BLaER1 (cell line): ENCODE results near the gene PTPRG.

ENCODE experiments used
- H3K27ac ChIP-seq: shearing (Covaris generic); formaldehyde crosslinking; 2 replicates; pipeline ENCODE4 v1.8.1; 2022
- H3K27me3 ChIP-seq: shearing (Covaris generic); formaldehyde crosslinking; 2 replicates; pipeline ENCODE4 v1.8.1; 2022
- H3K36me3 ChIP-seq: shearing (Covaris generic); formaldehyde crosslinking; 2 replicates; pipeline ENCODE4 v1.8.1; 2022
- H3K4me1 ChIP-seq: shearing (Covaris generic); formaldehyde crosslinking; 2 replicates; pipeline ENCODE4 v1.8.1; 2022
- H3K4me2 ChIP-seq: shearing (Covaris generic); formaldehyde crosslinking; 2 replicates; pipeline ENCODE4 v1.8.1; 2022
- H3K4me3 ChIP-seq: shearing (Covaris generic); formaldehyde crosslinking; 2 replicates; pipeline ENCODE4 v1.8.1; 2022
- H3K9ac ChIP-seq: shearing (Covaris generic); formaldehyde crosslinking; 2 replicates; pipeline ENCODE4 v1.8.1; 2022
- H3K9me3 ChIP-seq: shearing (Covaris generic); formaldehyde crosslinking; 2 replicates; pipeline ENCODE4 v1.8.1; 2022
- H4K20me1 ChIP-seq: shearing (Covaris generic); formaldehyde crosslinking; 2 replicates; pipeline ENCODE4 v1.8.1; 2022
- Cebpa-rat ChIP-seq: shearing (Covaris generic); IDR thresholded peaks from 2 replicates; pipeline ENCODE4 v1.8.1; 2022

The PTPRG gene

DNA sequence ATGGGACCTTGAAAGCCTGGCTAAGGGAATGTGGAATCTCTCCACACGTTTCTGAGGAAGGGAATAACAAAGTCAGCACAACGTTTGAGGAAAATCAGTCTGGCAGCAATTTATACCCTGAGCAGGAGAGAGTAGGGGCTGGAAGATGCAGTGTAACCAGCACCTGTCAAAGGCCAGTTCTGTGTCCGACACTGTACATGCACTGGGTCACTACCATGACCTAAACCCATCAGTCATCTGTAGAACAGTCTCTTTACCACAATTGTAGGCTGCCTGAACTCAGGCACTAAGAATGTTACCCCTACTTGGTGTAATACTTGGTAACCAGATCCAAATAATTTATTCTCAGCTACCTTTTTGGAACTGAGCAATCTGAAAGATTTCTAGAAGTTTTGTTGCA is 698.6 kb downstream of the PTPRG start:
- Histone ChIP-seq H3K4me1 (no peaks in the 10 kb centered on the region), H3K4me3 (no peak overlapping the region), H3K9ac (no peak overlapping the region), H3K27me3 (no peaks in the 10 kb centered on the region), H3K27ac (no peak overlapping the region), H3K4me2 (no peak overlapping the region), H3K9me3 (no peaks in the 10 kb centered on the region), H4K20me1 (no peaks in the 10 kb centered on the region), H3K36me3 (peaks cover 17% of the 10 kb centered on the region)
- no peak for TF ChIP-seq Cebpa-rat

DNA sequence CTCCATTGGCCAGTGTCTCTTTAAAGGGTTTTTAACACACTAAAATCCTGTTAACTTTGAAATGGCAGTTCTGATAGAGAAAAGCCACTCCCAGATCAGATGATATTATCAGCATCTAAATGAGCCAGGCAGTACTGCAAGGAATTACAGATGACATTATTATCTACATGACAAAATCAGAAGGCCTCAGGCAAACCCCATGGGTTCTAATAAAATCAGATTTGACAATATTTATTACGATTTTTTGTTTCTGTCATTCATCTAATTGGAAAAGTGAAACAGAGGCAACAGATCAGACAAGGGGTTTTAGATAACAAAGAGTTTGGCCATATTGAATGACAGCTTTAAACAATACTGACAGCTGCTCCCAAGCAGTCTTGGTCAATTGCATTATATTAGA is 699.3 kb downstream of the PTPRG start:
- H4K20me1 ChIP-seq, result no peaks in the 10 kb centered on the region
- no peaks in the 10 kb centered on the region for H3K9me3 ChIP-seq
- H3K27ac ChIP-seq, result no peak overlapping the region
- no peak overlapping the region for H3K4me2 ChIP-seq
- no peak for TF ChIP-seq Cebpa-rat
- peaks cover 17% of the 10 kb centered on the region for H3K36me3 ChIP-seq
- no peak overlapping the region for H3K4me3 ChIP-seq
- no peaks in the 10 kb centered on the region for H3K4me1 ChIP-seq
- no peaks in the 10 kb centered on the region for H3K27me3 ChIP-seq
- H3K9ac ChIP-seq, result no peak overlapping the region

DNA sequence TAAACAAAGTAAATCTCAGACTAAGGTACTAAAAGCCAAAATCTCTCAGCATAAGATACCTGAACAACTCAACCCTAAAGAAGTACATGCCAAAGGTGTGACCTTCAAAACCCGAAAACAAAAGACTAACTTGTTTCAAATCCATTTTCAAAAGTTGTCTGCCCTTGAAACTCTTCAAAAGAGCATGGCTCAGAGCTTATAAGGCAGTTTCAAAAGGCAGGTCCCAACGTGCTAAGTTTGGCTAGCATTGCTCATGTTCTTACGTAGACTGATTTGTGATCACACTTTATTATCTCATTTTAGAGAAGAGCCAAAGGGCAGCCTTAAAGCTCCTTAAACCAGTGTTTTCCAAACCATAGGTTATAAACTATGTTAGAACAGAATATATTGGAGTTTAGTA is 699.8 kb downstream of the PTPRG start:
- no peak for TF ChIP-seq Cebpa-rat
- Histone ChIP-seq H3K27ac (no peak overlapping the region), H4K20me1 (no peaks in the 10 kb centered on the region), H3K27me3 (no peaks in the 10 kb centered on the region), H3K9me3 (no peaks in the 10 kb centered on the region), H3K4me3 (no peak overlapping the region), H3K4me1 (peaks cover 2% of the 10 kb centered on the region), H3K36me3 (peaks cover 17% of the 10 kb centered on the region), H3K9ac (no peak overlapping the region), H3K4me2 (no peak overlapping the region)

DNA sequence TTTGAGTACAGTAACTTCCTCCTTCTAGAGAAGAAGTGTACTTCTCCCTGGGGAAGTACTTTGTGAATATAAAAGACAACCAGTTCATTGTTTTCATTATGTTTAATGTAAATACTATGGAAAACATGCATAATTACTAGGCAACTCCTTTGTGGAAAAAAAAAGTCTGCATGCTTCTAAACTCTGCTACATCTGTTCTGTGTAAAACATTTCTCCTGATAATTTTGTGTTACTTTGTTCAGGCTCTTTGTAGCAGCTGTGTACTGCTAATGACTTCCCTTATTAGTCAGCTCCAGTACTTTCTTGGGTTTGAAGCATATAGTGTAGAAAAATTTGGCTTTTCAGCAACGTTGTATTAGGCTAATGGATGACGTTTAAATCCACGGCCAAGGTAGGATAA is 700.4 kb downstream of the PTPRG start:
- TF ChIP-seq Cebpa-rat, result no peak
- Histone ChIP-seq H3K4me1 (peaks cover 7% of the 10 kb centered on the region), H3K9ac (no peak overlapping the region), H3K9me3 (no peaks in the 10 kb centered on the region), H4K20me1 (no peaks in the 10 kb centered on the region), H3K4me3 (no peak overlapping the region), H3K36me3 (peaks cover 17% of the 10 kb centered on the region), H3K27ac (no peak overlapping the region), H3K27me3 (no peaks in the 10 kb centered on the region), H3K4me2 (no peak overlapping the region)

DNA sequence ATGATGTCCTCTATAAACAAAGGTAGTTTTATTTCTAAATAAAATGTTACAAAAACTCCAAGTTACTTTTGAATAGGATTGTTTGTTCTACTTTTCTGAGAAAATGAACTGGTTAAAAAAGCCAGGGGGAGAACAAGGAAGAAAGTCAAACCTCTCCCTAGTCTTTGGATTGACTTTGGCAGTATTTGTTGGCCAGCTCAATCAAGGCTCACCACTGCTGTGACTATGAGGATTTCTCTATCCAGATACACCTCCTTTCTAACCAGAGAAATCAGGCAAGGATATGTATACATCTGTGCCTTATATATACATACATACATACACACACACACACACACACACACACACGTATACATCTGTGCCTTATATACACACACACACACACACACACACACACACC is 704.2 kb downstream of the PTPRG start:
- H3K9ac ChIP-seq, result no peak overlapping the region
- no peaks in the 10 kb centered on the region for H3K9me3 ChIP-seq
- H3K27me3 ChIP-seq, result no peaks in the 10 kb centered on the region
- H3K27ac ChIP-seq, result no peak overlapping the region
- no peak overlapping the region for H3K4me2 ChIP-seq
- H4K20me1 ChIP-seq, result no peaks in the 10 kb centered on the region
- H3K4me3 ChIP-seq, result no peak overlapping the region
- peaks cover 7% of the 10 kb centered on the region for H3K4me1 ChIP-seq
- H3K36me3 ChIP-seq, result peaks cover 17% of the 10 kb centered on the region
- TF ChIP-seq Cebpa-rat, result no peak

DNA sequence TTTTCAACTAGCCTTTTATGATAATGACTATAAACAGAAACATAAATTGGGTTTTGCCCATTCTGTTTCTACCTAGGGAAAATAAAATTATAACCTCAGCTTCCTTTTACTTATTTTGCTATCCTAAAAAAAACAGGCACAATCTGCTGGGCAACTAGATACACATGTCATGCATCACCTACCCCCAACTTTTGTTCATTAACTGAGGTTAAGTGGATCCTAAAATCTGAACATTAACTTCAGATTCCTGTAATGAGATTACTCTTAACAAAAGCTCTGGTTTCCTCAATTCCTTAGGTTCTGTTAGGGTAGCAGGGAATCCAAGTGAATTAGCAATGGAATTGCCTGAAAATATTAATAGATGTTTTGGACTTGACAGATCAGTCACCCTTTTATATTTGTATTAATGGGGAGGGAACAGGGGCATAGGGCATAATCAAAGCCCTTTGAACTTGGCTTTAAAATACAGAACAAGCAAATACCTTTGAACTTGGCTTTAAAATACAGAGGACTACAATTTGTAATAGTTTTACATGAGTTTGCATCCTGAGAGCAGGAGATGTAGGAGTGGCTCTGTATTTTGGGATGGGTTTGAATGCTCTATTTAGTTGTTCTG is 705.4 kb downstream of the PTPRG start:
- no peaks in the 10 kb centered on the region for H3K9me3 ChIP-seq
- no peak overlapping the region for H3K27ac ChIP-seq
- peaks cover 25% of the 10 kb centered on the region for H3K36me3 ChIP-seq
- H3K4me3 ChIP-seq, result no peak overlapping the region
- H3K4me1 ChIP-seq, result peaks cover 7% of the 10 kb centered on the region
- no peak overlapping the region for H3K9ac ChIP-seq
- no peak for TF ChIP-seq Cebpa-rat
- H4K20me1 ChIP-seq, result no peaks in the 10 kb centered on the region
- no peaks in the 10 kb centered on the region for H3K27me3 ChIP-seq
- H3K4me2 ChIP-seq, result no peak overlapping the region

DNA sequence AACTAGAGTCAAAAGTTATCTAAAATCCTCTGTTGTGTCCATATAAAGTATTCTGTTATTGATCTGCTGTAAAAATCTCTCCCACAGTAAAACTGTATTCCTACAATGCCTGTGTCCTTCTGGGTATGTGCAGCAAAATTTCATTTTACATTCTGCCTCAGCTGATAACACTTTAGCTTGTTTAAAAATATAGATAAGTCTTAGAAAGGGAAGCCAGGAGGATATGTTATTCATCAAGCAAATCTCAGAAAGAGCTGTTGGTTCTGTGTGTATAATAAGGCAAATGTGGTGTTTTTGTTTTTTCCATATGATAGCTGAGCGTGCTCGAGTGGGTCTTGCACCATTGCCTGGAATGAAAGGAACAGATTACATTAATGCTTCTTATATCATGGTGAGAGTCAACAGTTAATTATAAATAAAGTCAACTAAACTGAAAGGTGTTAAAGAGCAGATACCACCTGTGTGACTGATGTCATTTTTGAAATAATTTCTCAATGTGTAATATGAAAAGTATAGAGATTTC is 715.3 kb downstream of the PTPRG start:
- Histone ChIP-seq H3K4me2 (no peak overlapping the region), H3K36me3 (peaks cover 21% of the 10 kb centered on the region), H3K9me3 (no peaks in the 10 kb centered on the region), H4K20me1 (no peaks in the 10 kb centered on the region), H3K27ac (no peak overlapping the region), H3K9ac (no peak overlapping the region), H3K4me1 (no peaks in the 10 kb centered on the region), H3K4me3 (no peak overlapping the region), H3K27me3 (no peaks in the 10 kb centered on the region)
- TF ChIP-seq Cebpa-rat, result no peak

DNA sequence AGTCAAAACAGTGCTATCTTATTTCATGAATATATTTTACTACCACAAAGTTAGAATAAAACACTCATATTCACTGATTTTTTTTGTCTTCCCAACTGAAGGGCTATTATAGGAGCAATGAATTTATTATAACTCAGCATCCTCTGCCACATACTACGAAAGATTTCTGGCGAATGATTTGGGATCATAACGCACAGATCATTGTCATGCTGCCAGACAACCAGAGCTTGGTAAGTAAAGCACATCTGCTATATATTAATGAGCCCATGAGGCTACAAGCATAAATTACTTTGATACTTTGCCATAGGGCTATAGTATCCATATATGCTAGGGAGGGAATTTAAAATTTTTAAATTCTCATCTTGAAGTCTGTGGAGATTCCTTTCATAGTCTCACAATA is 716.1 kb downstream of the PTPRG start:
- no peaks in the 10 kb centered on the region for H4K20me1 ChIP-seq
- H3K9me3 ChIP-seq, result no peaks in the 10 kb centered on the region
- H3K9ac ChIP-seq, result no peak overlapping the region
- no peaks in the 10 kb centered on the region for H3K4me1 ChIP-seq
- no peak for TF ChIP-seq Cebpa-rat
- H3K36me3 ChIP-seq, result peaks cover 18% of the 10 kb centered on the region; the same call in 1 of the 2 replicates
- no peak overlapping the region for H3K4me3 ChIP-seq
- H3K27me3 ChIP-seq, result no peaks in the 10 kb centered on the region
- H3K27ac ChIP-seq, result no peak overlapping the region
- H3K4me2 ChIP-seq, result no peak overlapping the region

DNA sequence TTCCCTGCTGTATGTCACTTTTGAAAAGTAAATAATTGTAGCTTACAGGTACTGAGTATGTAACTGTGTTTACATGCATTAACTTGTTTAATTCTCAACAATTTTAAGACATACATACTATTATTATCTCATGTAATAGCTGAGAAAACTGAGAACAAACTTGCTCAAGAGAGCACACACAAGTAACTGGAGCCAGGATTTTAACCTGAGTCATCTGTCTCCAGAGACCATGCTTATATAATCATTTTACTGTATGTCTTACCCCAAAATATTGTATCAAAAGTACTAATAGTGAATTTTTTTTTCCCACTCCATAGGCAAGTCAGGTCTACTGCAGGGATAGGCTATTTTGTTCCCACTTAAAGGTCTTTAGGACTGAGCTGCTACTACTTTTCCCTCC is 716.6 kb downstream of the PTPRG start:
- Histone ChIP-seq H3K9ac (no peak overlapping the region), H3K4me2 (no peak overlapping the region), H3K27me3 (no peaks in the 10 kb centered on the region), H3K27ac (no peak overlapping the region), H3K4me1 (no peaks in the 10 kb centered on the region), H3K4me3 (no peak overlapping the region), H3K36me3 (peaks cover 13% of the 10 kb centered on the region; the same call in 1 of the 2 replicates), H3K9me3 (no peaks in the 10 kb centered on the region), H4K20me1 (no peaks in the 10 kb centered on the region)
- no peak for TF ChIP-seq Cebpa-rat

DNA sequence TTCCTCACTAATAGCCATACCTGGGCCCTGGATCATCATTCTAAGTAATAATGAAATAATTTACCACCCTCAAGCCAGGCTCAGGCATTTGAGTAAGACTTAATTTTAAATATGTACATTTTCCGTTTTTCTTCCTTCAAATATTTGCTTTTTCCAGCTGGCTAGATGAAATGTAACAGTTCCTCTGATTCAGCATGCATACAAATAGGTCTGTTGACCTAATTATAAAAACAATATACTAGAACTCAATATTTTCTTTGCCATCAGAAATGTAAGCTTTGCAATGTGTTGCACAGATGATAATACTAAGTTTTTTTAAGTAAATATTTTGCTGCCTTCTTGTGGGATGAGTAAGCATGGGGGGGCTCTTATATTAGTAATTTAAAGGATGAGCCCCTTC is 720.4 kb downstream of the PTPRG start:
- Histone ChIP-seq H3K4me3 (no peak overlapping the region), H3K27me3 (no peaks in the 10 kb centered on the region), H3K4me1 (no peaks in the 10 kb centered on the region), H3K36me3 (0 out of 2 replicates have a peak, but pooled peaks cover 6% of the 10 kb centered on the region), H3K9ac (no peak overlapping the region), H3K4me2 (no peak overlapping the region), H4K20me1 (no peaks in the 10 kb centered on the region), H3K27ac (no peak overlapping the region), H3K9me3 (no peaks in the 10 kb centered on the region)
- no peak for TF ChIP-seq Cebpa-rat

DNA sequence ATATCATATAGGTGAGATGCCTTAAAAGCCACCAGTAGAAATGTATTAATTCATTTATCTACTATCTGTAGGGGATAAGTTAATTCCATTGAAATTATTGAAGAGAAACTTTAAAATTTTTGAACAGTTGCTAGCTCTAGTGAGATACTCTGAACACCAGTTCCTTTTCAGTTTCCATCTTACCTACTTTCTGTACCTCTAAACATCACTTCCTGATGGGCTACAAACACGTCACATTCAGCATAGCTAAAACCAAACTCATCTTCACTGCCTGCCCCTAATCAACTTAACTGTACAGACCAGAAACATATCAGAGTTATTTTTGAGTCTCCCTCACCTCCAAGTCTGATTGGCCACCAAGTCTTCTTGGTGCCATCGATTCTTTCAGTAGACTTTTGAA is 723.1 kb downstream of the PTPRG start:
- Histone ChIP-seq H3K36me3 (no peaks in the 10 kb centered on the region), H3K9ac (no peak overlapping the region), H3K9me3 (no peaks in the 10 kb centered on the region), H3K4me2 (no peak overlapping the region), H4K20me1 (no peaks in the 10 kb centered on the region), H3K4me3 (no peak overlapping the region), H3K27me3 (no peaks in the 10 kb centered on the region), H3K27ac (no peak overlapping the region), H3K4me1 (no peaks in the 10 kb centered on the region)
- no peak for TF ChIP-seq Cebpa-rat
